ENCODE results near the gene PPP2R5C. TPM values are rescaled to one million over a fixed set of nuclear protein-coding genes. Genes with fewer than 3 reads are reported as not detected.

The PPP2R5C gene
- total and polyA plus RNA-seq, 2 donors (not counting 3 experiments of a cell fraction or from before 2014, with no cell fraction given), result 42.6 to 83.6 TPM

DNA sequence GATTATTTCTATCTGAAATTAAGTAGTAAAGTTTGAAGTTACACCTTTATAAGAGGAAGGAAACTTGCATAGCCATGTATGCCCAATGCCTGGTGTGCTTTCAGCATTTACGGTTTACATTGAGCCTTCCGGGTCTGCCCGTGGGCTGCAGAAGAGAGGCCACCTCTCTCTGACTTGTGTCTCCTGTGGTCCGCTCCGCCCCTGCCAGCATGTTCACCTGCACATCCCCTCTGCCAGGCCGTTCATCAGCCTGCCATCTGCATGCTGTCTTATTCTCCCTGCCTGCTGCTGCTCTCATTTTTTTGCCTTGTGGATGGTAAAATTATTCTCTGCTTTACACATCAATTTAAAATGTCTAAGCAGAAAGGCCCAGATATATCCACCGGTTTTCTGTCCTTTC is 161.4 kb downstream of the PPP2R5C start:
- no peaks in the 10 kb centered on the region for H3K4me1 ChIP-seq (ENCODE audit: control insufficient read depth, extremely low read depth, insufficient read depth, low read length)
- TF ChIP-seq POLR2AphosphoS5 (IDR thresholded peaks at IDR 0.05; ENCODE audit: insufficient read depth, low read depth, low read length) (no peak), EZH2 (IDR thresholded peaks at IDR 0.05; ENCODE audit: borderline replicate concordance, low read depth, low read length, severe bottlenecking) (no peak), POLR2A (IDR thresholded peaks at IDR 0.05; ENCODE audit: low read depth, low read length) (no peak)
- TF ChIP-seq, protein P1, sequence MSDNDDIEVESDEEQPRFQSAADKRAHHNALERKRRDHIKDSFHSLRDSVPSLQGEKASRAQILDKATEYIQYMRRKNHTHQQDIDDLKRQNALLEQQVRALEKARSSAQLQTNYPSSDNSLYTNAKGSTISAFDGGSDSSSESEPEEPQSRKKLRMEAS (IDR thresholded peaks at IDR 0.05; ENCODE audit: insufficient read depth, insufficient read length), result no peak
- ChIA-PET CTCF (interaction anchor here (1.1 kb wide), 2 partner anchors 11 to 152 kb away, joined by 3 read pairs; no protein-coding TSS in a partner anchor), POLR2A (no interaction called here)
- H4K20me1 ChIP-seq (replicated peaks; ENCODE audit: control insufficient read depth, extremely low read depth, insufficient read depth, low read length), result no peaks in the 10 kb centered on the region
- no peak overlapping the region for H3K4me3 ChIP-seq (replicated peaks in 1 of 3; ENCODE audit: insufficient read depth in 1 of 3, low read depth in 1 of 3, low read length in 3 of 3)
- intact Hi-C loops (cut with micrococcal nuclease), result no loop called here
- no TSS peak for BruUV-seq (replicated peaks)
- no peak overlapping the region for H3K4me2 ChIP-seq (ENCODE audit: insufficient read depth, low read length)
- no peak for DNase-seq (ENCODE audit: low read depth, low spot score)
- peaks cover 0 to 5% of the 10 kb centered on the region in 2 experiments for H3K36me3 ChIP-seq (ENCODE audit: control insufficient read depth in 2 of 2, extremely low read depth in 1 of 2, insufficient read depth in 2 of 2, low read length in 2 of 2)
- H2AFZ ChIP-seq (ENCODE audit: low read depth, low read length), result no peak overlapping the region
- no peaks in the 10 kb centered on the region for H3K27me3 ChIP-seq (ENCODE audit: control insufficient read depth in 2 of 2, insufficient read depth in 2 of 2, low read length in 2 of 2)
- H3K9ac ChIP-seq (replicated peaks; ENCODE audit: extremely low read depth, insufficient read depth, low read length), result no peak overlapping the region
- no peaks in the 10 kb centered on the region for H3K9me3 ChIP-seq (replicated peaks; ENCODE audit: control insufficient read depth, insufficient read depth, low read length)
- H3K9me1 ChIP-seq (replicated peaks; ENCODE audit: control insufficient read depth, extremely low read depth, insufficient read depth, low read length), result no peaks in the 10 kb centered on the region
- no peak for FAIRE-seq
- no peak overlapping the region for H3K27ac ChIP-seq (ENCODE audit: insufficient read depth, low read depth, low read length)
- no peaks in the 10 kb centered on the region for H3K79me2 ChIP-seq (ENCODE audit: control insufficient read depth, insufficient read depth, low read length)
- dilution Hi-C loops (cut with MboI; ENCODE audit: extremely low pct_ligation_motif_present, low sequenced_read_pairs), result no loop called here

DNA sequence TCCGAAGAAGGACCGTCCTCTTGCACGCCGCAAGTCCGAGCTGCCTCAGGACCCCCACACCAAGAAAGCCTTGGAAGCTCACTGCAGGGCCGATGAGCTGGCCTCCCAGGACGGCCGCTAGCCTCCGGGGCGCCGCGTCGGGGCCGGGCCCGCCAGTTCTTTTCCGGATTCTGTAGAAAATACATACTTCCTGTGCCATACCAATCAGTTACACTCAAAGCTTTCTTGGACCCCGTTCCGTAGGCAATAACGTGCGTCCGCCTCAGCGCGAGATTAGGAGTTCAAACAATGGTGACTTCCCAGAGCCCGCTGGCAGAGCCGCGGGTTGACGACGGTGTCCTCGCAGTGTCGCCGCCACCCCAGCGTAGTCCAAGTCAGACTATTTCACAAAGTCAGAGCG is 163.6 kb downstream of the PPP2R5C start:
- TF ChIP-seq, protein P1 (IDR thresholded peaks at IDR 0.05; ENCODE audit: insufficient read depth, insufficient read length), result no peak
- TF ChIP-seq POLR2AphosphoS5 (IDR thresholded peaks at IDR 0.05; ENCODE audit: insufficient read depth, low read depth, low read length) (no peak), GATA2 (IDR thresholded peaks at IDR 0.05; ENCODE audit: insufficient read depth, insufficient read length, low read depth, low read length) (no peak), JUN (IDR thresholded peaks at IDR 0.05; ENCODE audit: borderline replicate concordance, insufficient read depth, insufficient read length, low read depth) (no peak), FOS (IDR thresholded peaks at IDR 0.05; ENCODE audit: borderline replicate concordance, insufficient read depth, low read length) (no peak), EZH2 (IDR thresholded peaks at IDR 0.05; ENCODE audit: borderline replicate concordance, low read depth, low read length, severe bottlenecking) (no peak), POLR2A (IDR thresholded peaks at IDR 0.05; ENCODE audit: low read depth, low read length) (no peak), MYC (IDR thresholded peaks at IDR 0.05; ENCODE audit: low read depth, low read length) (no peak)
- TF ChIP-seq, protein P2, sequence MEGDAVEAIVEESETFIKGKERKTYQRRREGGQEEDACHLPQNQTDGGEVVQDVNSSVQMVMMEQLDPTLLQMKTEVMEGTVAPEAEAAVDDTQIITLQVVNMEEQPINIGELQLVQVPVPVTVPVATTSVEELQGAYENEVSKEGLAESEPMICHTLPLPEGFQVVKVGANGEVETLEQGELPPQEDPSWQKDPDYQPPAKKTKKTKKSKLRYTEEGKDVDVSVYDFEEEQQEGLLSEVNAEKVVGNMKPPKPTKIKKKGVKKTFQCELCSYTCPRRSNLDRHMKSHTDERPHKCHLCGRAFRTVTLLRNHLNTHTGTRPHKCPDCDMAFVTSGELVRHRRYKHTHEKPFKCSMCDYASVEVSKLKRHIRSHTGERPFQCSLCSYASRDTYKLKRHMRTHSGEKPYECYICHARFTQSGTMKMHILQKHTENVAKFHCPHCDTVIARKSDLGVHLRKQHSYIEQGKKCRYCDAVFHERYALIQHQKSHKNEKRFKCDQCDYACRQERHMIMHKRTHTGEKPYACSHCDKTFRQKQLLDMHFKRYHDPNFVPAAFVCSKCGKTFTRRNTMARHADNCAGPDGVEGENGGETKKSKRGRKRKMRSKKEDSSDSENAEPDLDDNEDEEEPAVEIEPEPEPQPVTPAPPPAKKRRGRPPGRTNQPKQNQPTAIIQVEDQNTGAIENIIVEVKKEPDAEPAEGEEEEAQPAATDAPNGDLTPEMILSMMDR (IDR thresholded peaks at IDR 0.05; ENCODE audit: extremely low read depth in 1 of 2, insufficient read depth in 1 of 2, low read depth in 1 of 2, low read length in 2 of 2), result no peak
- dilution Hi-C loops (cut with MboI; ENCODE audit: extremely low pct_ligation_motif_present, low sequenced_read_pairs), result no loop called here
- DNase-seq (ENCODE audit: low read depth, low spot score), result no peak
- H3K27ac ChIP-seq (ENCODE audit: insufficient read depth, low read depth, low read length), result no peak overlapping the region
- no peaks in the 10 kb centered on the region for H3K4me1 ChIP-seq (ENCODE audit: control insufficient read depth, extremely low read depth, insufficient read depth, low read length)
- H2AFZ ChIP-seq (ENCODE audit: low read depth, low read length), result no peak overlapping the region
- H3K36me3 ChIP-seq (ENCODE audit: control insufficient read depth in 2 of 2, extremely low read depth in 1 of 2, insufficient read depth in 2 of 2, low read length in 2 of 2), result peaks cover 0 to 5% of the 10 kb centered on the region in 2 experiments
- H4K20me1 ChIP-seq (replicated peaks; ENCODE audit: control insufficient read depth, extremely low read depth, insufficient read depth, low read length), result no peaks in the 10 kb centered on the region
- intact Hi-C loops (cut with micrococcal nuclease), result no loop called here
- ChIA-PET CTCF (no interaction called here), POLR2A (no interaction called here)
- BruUV-seq (replicated peaks), result no TSS peak
- no peak overlapping the region for H3K9ac ChIP-seq (replicated peaks; ENCODE audit: extremely low read depth, insufficient read depth, low read length)
- no peaks in the 10 kb centered on the region for H3K9me3 ChIP-seq (replicated peaks; ENCODE audit: control insufficient read depth, insufficient read depth, low read length)
- no peak overlapping the region for H3K4me2 ChIP-seq (ENCODE audit: insufficient read depth, low read length)
- H3K79me2 ChIP-seq (ENCODE audit: control insufficient read depth, insufficient read depth, low read length), result no peaks in the 10 kb centered on the region
- H3K4me3 ChIP-seq (replicated peaks in 1 of 3; ENCODE audit: insufficient read depth in 1 of 3, low read depth in 1 of 3, low read length in 3 of 3), result no peak overlapping the region
- FAIRE-seq, result no peak
- H3K9me1 ChIP-seq (replicated peaks; ENCODE audit: control insufficient read depth, extremely low read depth, insufficient read depth, low read length), result no peaks in the 10 kb centered on the region
- H3K27me3 ChIP-seq (ENCODE audit: control insufficient read depth in 2 of 2, insufficient read depth in 2 of 2, low read length in 2 of 2), result no peaks in the 10 kb centered on the region
